ENCODE measurements around the gene B3GALNT2.

The B3GALNT2 gene

GRCh38 chr1:235408503-235408960 lies 95.7 kb downstream of the B3GALNT2 start:
- no peak for DNase-seq

GRCh38 chr1:235407419-235407818 lies 96.8 kb downstream of the B3GALNT2 start:
- DNase-seq = no peak

GRCh38 chr1:235404190-235404589 lies 100.1 kb downstream of the B3GALNT2 start:
- no peak for DNase-seq

- DNase-seq = no peak
These were observed 100.7 kb downstream of the B3GALNT2 start for GRCh38 chr1:235403593-235403992.

GRCh38 chr1:235402457-235403200 lies 101.6 kb downstream of the B3GALNT2 start:
- DNase-seq = no peak

- DNase-seq = no peak
These were observed 103.0 kb downstream of the B3GALNT2 start for GRCh38 chr1:235401251-235401650.

All from effector CD8-positive, alpha-beta T cell (primary cell).